Superior temporal gyrus (tissue), 1 donor: ENCODE data around the gene MRPL55.
"Not testable (repeated sequence)": the region's sequence is repeated elsewhere in the genome, so short reads cannot be mapped to it uniquely, and the experiment has no call there.

Experiments used
- DNase-seq: peaks from one replicate; pipeline ENCODE4 v3.0.0-alpha.2; 2016; ENCODE audit errors: extremely low spot score

Gene MRPL55

GRCh38 chr1:228122921-228123441, 13.9 kb upstream of the MRPL55 start:
- DNase-seq, result no peak

DNA sequence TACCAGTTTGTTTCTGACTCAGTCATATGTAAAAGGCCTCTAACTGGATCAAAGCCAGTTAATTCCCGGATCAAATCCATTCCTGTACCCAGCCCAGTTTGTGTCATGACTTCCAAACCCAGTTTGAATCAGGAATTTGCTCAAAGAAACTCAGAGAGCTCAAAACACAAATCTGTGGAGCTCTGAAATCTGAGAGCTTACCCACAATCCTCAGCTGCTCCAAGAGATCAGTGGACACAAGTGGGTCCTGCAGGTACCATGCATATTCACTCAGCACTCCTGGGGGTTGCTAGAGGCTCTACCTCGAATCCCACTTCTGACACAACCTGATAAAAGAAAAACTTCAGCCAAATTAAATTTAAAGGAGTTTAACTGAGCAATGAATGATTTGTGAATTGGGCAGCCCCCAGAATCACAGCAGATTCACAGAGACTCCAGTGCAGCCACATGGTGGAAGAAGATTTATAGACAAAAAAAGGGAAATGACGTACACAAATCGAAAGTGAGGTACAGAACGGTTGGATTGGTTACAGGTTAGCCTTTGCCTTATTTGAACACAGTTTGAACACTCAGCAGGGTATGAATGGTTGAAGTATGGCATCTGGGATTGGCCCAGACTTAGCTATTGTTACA, 11.9 kb upstream of the MRPL55 start:
- DNase-seq, result no peak

DNA sequence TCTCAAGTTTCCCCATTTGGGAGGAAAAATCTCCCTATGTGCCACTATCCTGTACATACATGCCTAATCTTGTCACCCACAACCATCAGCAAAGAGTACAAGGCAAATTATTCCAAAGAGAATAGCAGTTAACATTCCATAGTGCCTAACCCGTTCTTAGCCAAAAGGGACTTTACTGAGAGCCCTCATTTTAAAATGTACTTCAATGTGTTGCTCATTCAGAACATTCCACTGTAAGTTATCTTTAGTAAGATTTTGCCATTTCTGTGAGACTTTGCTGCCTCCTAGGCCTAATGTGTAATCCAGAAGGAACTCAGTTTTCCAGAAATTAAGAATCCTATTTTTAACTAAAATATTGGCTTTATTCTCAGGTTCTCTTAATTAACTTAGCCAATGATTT, 11.3 kb upstream of the MRPL55 start:
- no peak for DNase-seq

DNA sequence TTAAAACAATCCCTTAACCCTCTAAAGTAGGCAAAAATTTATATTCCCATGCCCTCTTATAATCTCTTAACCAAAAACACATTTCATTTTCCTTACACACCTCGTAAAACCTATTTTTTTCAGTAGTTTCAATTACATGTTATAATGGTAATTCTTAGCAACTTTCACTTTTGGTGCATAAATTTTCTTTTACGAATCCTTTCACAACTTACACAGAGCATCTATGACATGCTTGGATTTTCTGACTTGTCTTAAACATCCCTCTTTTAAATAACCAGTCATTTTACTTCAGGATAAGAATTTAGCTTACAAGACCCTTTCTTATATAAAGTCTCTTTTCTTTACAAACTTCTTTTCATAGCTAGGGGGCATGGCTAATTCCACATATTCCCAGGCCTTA, 8.9 kb upstream of the MRPL55 start:
- DNase-seq, result no peak

DNA sequence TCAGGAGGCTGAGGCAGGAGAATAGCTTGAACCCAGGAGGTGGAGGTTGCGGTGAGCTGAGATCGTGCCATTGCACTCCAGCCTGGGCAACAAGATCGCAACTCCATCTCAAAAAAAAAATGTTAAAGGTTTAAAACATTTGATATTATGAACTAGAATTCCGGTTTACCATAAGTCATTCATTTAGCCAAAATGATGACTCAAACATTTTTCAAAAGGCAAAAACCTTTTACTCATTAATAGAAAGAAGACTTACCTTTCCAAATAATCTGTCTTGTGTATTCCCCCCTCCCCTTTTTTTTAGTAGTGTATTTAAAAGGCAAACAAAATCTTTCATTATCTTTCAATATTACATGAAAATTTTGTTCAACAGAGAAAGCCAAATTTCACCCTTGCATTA, 8.2 kb upstream of the MRPL55 start:
- DNase-seq, result no peak

DNA sequence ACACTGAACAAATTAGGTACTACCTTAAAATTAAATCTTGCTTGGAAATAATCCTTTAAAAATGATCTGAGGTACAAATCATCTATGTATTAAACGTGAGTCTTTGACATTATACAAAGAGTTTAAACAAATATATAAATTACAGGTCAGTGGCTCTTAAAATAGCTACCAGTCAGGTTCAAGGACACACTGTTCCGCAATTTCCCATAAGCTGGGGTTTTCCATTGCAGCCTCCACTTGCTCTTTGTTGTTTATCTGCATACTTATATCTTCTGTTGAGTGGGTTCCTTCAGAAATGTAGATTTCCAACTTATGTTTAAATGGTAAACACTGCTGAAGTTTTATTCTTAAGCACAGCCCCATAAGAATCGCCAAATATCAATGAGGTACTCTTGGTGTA, 5.7 kb upstream of the MRPL55 start:
- no peak for DNase-seq

GRCh38 chr1:228112617-228113016, 3.5 kb upstream of the MRPL55 start:
- DNase-seq, result no peak

DNA sequence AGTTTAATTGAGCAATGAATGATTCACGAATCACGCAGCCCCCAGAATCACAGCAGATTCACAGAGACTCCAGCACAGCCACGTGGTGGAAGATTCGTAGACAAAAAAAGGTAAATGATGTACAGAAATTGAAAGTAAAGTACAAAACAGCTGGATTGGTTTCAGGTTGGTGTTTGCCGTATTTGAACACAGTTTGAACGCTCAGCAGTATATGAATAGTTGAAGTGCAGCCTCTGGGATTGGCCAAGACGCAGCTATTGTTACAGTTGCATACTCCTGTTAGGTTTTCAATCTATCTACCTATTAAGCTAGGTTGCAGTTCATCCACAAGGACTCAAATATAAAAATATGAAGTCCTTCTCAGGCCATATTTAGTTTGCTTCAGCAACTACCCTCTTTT, 3.1 kb upstream of the MRPL55 start:
- no peak for DNase-seq

DNA sequence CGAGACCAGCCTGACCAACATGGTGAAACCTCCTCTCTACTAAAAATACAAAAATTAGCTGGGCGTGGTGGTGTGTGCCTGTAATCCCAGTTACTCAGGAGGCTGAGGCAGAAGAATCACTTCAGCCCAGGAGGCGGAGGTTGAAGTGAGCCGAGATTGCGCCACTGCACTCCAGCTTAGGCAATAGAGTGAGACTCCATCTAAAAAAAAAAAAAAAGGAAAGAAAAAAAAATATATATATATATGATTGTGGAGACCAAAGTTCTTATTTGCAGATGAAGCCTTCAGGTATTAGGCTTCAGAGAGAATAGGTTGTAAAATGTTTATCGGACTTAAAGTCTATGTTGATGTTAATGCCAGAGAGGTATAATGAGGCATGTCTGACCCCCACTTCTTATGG, 2.2 kb upstream of the MRPL55 start:
- not testable (repeated sequence) for DNase-seq

DNA sequence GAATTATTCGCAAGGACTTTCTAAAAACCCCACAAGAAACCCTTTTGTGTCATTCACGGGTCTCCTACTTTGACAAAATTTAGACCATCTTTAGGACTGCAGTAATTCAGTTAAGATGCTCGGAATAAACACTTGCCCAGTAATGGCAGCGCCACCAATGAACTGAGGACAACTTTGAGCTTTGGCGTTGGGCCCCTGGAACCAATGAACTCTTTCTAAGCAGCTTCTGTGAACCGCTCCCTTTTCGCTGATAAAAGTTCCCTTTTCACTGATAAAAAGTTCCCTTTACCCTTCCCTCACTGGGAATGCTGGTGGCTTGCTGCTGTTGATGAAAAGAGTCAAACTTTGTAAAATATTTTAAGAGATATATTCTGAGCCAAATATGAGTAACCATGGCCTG, 1.5 kb upstream of the MRPL55 start:
- no peak for DNase-seq

DNA sequence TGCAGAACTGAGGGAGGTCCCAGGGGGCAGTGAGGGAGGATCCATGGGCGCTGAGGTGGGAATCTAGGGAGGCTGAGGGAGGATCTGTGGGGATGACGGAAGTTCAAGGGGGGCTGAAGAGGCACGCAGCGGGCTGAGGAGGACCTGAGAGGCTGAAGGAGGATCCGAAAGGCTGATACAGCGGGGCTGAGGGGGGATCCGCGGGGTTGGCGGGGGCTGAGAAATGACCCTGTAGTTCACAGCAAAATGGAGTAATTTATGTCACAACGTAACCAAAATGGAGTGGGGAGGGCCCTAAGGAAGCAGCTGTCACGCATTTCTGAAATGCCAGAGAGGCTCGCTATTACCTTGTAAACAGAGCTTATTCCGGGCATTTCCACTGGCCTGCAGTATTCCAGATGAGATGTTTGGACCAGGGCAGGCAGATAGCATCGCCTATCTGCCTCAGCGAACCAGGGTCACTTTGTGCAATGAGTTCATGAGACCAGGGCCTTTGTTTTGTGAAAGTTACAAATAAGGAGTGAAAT, 926 bp upstream of the MRPL55 start:
- peak; percentile 32 for DNase-seq

- DNase-seq, result no peak
Measured at GRCh38 chr1:228108742-228109072, 392 bp downstream of the MRPL55 start.

DNA sequence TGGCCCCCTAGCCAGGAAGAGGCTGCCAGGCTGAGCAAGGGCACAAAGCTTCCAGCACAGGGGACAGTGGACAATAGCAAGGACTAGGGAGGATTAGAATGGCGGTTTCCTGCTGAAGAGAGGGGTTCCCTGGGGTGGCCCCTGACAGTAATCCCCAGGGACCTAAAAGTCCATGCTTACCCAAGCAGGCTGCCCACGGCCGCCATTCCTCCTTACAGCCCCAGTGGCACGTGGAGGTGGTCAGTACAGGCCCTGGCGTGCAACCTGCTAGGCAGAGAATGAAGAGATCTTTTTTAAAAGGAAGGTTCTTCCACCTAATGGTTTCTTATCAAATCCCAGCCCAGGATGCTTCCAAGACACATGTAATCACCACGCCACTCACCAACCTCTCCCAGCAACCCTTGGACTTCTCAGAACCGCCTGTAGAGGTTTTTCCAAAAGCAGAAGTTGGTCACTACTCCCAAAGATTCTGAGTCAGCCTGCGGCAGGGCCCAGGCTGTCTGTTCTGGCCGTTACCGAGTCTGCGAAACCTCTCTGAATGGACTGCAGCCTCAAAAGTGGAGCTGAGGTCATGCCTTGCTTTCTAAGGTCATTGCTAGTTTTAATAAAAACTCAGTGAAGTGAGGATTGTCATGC, 926 bp downstream of the MRPL55 start:
- no peak for DNase-seq

DNA sequence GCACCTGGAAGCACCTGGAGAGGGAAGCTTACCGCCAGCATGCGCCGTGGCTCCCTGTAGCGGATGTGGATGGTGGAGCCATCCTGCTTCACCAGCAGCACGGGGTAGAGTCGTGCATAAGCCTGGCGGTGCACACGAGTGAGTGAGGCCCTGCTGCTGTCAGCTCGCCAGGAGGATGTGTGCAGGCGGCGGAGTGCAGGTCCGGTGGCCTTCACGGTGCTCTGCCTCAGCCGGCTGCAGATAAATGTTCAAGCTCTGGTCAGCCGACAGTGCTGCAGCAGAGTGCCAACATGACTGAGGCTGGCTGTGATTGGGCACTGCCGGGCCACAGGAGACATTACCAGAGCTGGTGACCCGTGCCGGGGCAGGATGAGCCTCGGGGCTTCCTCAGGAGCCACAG, 1.5 kb downstream of the MRPL55 start:
- no peak for DNase-seq

GRCh38 chr1:228106800-228107054, 2.4 kb downstream of the MRPL55 start:
- no peak for DNase-seq

GRCh38 chr1:228105996-228106799, 2.9 kb downstream of the MRPL55 start:
- DNase-seq, result no peak

DNA sequence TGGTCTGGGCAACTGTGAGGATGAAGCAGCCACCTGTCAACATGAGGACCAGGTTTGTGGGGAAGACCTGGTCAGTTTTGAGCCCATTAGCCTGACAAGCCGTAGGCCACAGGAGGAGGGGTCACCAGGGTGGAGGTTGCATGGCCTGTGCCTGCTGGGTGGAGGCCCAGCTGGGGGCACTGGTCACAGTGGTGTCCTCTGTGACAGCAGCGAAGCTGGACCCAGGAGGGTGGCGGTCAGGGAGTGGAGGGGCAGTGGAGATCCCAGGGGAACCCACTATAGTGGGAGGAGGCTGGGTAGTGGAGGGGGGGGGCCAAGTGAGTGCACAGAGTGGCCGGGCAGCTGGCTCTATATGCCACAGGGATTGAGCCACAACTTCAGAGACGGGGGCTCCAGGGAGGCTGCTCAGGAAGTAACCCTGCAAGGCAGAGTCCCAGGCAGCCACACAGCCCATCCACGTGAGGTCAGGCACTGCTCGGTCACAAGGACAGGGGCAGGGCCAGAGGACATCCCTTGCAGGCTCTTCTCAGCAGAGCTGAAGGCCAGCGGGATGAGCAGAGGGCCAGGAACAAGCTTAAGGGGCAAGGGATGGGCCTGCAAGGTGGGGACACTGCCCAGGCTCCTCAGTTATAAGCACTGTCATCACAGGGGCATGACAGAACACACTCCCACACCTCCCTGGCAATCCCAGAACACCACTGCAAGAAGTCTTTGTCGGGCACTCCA, 3.7 kb downstream of the MRPL55 start:
- DNase-seq, result no peak

DNA sequence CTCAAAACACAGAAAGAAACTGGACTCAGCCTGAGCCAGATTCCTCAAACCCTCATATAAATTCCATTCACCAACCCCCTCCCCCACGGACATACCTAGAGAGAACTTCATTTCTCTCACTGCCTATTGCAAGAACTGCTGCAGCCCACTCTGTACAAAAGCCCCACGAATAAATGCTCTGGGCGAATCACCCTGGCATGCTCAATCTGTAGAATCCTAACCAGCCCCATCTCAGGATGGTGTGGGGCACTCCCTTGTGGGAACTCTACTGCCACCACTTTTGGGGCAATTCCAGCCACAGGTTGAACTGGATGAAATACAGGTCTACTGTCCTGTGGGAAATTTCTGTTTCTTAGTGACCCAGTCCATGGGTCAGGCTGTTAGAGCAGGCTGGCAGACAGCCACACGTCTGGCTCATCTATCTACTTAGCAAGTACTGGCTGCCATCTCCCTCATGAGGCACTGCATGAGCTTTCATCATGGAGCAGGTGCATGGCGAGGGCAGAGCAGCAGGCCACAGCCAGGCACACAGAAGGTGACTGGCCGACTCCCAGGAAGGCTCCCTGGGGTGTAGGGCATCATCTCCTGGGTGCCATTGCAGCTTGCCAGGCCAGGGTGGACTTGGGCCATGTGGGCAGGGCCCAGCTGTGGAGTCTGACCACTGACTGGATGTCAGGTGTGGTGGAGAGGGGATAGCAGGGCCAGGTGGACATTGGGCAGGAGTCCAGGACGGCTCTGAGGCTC, 4.4 kb downstream of the MRPL55 start:
- DNase-seq, result no peak

- DNase-seq, result peak; percentile 92
Measured at GRCh38 chr1:228102791-228103620, 6.1 kb downstream of the MRPL55 start, which contains the start of gene C1orf35. Gene C1orf35 (minus strand): TSS chr1:228103325. CDS start chr1:228103227, 98 bp downstream.

DNA sequence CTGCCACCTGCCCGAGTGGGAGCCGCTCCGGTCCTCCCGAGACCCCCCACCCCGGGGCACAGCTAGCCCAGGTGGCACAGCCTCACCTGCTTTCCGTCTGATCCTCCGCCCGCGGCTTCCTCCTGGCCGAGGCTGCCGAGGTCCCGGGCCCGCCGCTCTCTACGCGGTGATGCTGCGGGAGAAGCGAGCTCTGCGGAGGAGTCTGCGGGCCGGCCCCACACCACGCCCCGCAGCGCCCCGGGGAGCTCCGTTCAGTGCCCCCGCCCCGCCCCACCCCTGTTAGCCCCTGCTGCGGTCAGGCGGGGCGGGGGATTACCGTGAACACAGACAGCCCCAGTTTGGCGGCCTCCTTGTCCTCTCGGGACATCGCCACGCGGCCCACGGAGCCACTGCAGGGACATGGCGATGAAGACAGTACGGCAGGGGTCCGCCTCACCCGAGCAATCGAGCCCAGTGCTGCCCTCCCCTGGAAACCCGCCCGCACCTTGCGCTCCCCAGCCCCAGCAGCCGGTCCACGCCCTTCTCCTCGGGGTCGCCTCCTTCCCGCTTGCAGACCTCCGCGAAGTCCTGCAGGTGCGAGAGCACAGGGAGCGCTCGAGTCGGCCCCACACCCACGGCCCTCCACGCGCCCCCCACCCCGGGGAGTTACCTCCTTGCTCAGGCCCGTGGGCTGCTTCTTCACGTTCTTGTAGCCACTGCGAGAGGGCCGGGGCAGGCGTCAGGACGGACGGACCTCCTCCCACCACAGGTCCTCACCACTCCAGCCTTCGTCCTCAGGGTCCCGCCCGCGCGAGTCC, 6.9 kb downstream of the MRPL55 start:
- DNase-seq, result no peak
